Stimulated activated memory B cell treated with anti-CD40 and anti-IgM and Interleukin-4, amounts not matched to agents 10 μg/mL and 1 μg/mL and 100 μg/mL, for 72 hours (primary cell): Measurements from ENCODE around the gene ISX.

ENCODE experiments used
- ATAC-seq: fragments of 150-1000 bp; cut with Tn5 transposase; 2 replicates; pipeline ENCODE4 v1.10.0; 2021
- H3K27ac Mint-ChIP-seq: one replicate; pipeline ENCODE4 v1.8.0; 2022; ENCODE audit warnings: mild to moderate bottlenecking, mixed read lengths
- H3K27me3 Mint-ChIP-seq: one replicate; pipeline ENCODE4 v1.8.0; 2022; ENCODE audit warnings: mixed read lengths
- H3K36me3 Mint-ChIP-seq: one replicate; pipeline ENCODE4 v1.8.0; 2022; ENCODE audit warnings: mixed read lengths
- H3K4me1 Mint-ChIP-seq: one replicate; pipeline ENCODE4 v1.8.0; 2022; ENCODE audit warnings: mixed read lengths
- H3K4me3 Mint-ChIP-seq: one replicate; pipeline ENCODE4 v1.8.0; 2022; ENCODE audit warnings: mild to moderate bottlenecking, moderate library complexity, mixed read lengths
- H3K9me3 Mint-ChIP-seq: one replicate; pipeline ENCODE4 v1.8.0; 2022; ENCODE audit warnings: mixed read lengths

ISX gene

DNA sequence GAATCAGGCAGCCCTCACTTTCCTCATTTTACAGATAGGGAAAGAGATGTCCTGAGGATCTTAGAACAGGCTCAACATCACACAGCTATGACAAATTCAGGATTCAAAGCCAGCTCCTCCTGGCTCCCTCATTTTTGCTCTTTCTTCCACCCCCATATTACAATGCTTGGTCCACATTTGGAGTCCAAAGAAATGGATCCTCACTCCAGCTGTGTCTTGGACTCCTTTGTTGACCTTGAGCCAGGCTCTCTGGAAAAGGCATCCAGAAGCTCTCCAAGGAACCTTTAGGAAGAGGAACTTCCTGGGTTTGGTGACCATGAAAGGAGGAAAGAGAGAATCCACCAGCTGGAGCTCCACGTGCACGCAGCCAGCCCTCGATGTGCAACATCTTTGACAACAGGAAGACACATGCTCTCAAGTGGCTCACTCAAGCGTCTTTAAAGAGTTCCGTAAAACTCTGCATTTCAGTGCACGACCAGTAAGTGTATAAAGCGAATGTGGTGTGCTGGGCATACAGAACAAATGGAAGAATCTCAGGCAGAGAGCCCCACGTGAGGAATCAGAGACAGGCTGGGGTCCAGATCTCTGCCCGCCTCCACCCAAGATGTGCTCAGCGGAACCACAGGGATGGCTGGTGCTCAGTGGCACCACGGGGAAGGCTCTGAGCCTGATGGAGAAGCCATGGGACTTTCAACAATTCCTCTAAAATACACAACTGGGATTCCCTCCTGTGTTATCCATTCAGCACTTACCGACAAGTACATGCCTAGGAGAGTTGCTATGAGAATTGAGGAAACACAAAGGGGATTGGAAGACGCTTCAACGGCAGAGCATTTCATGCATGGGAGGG is 48.4 kb downstream of the ISX start:
- no peak overlapping the region for H3K27ac Mint-ChIP-seq
- no peak for ATAC-seq
- no peaks in the 10 kb centered on the region for H3K9me3 Mint-ChIP-seq
- no peaks in the 10 kb centered on the region for H3K4me1 Mint-ChIP-seq
- no peaks in the 10 kb centered on the region for H3K36me3 Mint-ChIP-seq
- peaks cover 34% of the 10 kb centered on the region for H3K27me3 Mint-ChIP-seq
- no peak overlapping the region for H3K4me3 Mint-ChIP-seq

DNA sequence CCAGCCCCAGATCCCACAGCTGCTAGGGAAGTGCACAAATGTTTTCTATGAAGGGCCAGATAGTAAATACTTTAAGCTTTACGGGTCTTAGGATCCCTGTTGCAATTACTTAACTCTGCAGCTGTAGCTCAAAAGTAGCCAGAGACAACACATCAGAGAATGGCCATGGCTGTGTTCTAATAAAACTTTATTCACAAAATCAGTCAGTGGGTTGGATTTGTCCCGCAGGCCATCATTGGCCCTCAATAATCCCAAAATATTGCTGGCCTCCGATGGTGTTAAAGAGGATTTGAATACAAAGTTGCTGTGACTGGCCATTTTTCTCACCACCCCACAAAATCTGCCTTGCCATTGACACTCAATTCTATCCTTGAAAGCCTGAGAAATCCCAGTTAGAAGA is 49.6 kb downstream of the ISX start:
- ATAC-seq: no peak
- no peaks in the 10 kb centered on the region for H3K9me3 Mint-ChIP-seq
- no peak overlapping the region for H3K4me3 Mint-ChIP-seq
- H3K36me3 Mint-ChIP-seq: no peaks in the 10 kb centered on the region
- peaks cover 5% of the 10 kb centered on the region for H3K4me1 Mint-ChIP-seq
- H3K27me3 Mint-ChIP-seq: peaks cover 26% of the 10 kb centered on the region
- H3K27ac Mint-ChIP-seq: no peak overlapping the region

DNA sequence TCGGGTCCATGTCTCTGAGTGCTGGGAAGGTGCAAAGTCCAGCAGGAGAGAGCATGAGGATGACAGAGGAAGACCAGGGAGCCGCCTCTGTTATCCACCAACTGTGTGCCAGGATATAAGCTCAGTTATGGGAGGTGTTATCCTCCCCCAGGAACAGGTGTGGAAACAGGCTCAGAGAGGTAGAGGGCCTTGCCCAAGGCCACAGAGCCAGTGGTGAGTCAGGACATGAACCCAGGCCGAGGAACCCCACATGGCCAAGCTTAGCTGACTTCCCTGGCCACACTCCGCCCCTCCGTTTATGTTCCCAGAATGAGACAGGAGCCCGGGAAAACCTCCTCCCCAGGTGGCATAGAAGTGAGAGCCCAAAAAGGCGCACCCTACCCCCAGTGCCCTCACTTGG is 50.3 kb downstream of the ISX start:
- Mint-ChIP-seq H3K27me3 (peaks cover 19% of the 10 kb centered on the region), H3K36me3 (no peaks in the 10 kb centered on the region), H3K4me1 (peaks cover 9% of the 10 kb centered on the region), H3K27ac (no peak overlapping the region), H3K9me3 (no peaks in the 10 kb centered on the region), H3K4me3 (no peak overlapping the region)
- ATAC-seq: no peak

DNA sequence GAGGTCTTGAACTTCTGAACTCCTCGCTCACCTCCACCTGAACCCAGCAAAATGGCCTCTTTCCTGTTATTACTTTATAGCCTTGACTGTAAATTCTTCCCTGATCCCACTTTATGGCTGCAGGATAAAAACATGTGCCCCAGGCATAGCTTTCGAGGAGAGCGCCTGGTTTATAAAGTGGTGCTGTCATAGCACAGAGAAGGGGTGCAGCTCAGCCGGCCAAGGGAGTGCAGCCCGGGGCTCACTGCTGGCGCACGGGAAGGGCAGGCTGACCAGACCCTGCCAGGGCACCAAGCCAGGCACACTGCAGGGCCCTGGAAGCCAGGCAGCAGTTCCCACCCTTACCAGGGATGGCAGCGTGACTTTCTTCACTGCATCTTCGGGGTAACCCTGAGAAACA is 50.9 kb downstream of the ISX start:
- peaks cover 9% of the 10 kb centered on the region for H3K4me1 Mint-ChIP-seq
- no peak for ATAC-seq
- H3K27ac Mint-ChIP-seq: no peak overlapping the region
- no peak overlapping the region for H3K4me3 Mint-ChIP-seq
- peaks cover 18% of the 10 kb centered on the region for H3K27me3 Mint-ChIP-seq
- no peaks in the 10 kb centered on the region for H3K9me3 Mint-ChIP-seq
- no peaks in the 10 kb centered on the region for H3K36me3 Mint-ChIP-seq

DNA sequence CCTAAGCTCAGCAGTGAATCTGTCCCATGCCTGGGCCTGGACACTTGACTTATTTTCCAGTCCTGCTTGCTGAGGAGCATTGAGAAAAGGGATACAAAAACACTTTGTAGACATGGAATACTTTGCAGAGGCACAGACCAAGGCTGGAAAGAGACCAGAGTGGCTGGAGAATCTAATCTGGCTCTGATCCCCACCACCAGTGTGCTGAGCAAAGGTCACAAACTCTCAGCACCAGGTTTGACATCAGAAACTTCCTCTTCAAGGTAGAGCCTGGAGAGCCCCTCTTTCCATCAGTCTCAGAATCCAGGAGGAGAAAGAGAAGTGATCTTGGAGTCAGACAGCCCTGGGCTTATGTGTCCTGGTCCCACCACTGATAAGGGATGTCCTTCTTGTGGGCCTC is 53.5 kb downstream of the ISX start:
- Mint-ChIP-seq H3K4me3 (no peak overlapping the region), H3K36me3 (no peaks in the 10 kb centered on the region), H3K9me3 (no peaks in the 10 kb centered on the region), H3K4me1 (peaks cover 9% of the 10 kb centered on the region), H3K27me3 (peaks cover 10% of the 10 kb centered on the region), H3K27ac (no peak overlapping the region)
- no peak for ATAC-seq

DNA sequence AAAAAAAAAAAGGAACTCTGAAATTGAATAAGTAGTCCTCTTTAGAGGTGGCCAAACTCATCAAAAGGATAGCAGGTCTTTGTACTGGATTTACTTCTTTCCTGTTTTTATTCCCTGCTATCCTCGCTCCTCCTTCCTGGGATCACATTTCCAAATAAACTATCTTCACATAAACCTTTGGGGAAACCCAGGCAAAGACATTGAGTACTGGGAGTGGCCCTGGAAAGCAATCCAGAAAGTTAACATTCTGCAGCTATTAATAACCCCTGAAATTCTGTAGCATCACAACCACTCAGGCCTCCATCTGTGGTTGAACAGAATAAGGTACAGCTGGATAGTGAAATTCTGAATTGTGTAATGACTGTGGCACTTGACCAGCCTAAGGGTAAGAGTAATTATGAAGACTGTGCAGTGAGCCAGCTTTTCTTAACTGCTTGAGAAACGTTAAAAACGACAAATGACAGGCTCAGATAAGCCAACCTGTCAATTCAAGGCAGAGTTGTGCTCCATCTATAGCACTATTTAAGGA is 58.8 kb downstream of the ISX start:
- ATAC-seq: no peak
- Mint-ChIP-seq H3K4me1 (peaks cover 26% of the 10 kb centered on the region), H3K4me3 (no peak overlapping the region), H3K27ac (no peak overlapping the region), H3K27me3 (peaks cover 43% of the 10 kb centered on the region), H3K9me3 (no peaks in the 10 kb centered on the region), H3K36me3 (no peaks in the 10 kb centered on the region)

DNA sequence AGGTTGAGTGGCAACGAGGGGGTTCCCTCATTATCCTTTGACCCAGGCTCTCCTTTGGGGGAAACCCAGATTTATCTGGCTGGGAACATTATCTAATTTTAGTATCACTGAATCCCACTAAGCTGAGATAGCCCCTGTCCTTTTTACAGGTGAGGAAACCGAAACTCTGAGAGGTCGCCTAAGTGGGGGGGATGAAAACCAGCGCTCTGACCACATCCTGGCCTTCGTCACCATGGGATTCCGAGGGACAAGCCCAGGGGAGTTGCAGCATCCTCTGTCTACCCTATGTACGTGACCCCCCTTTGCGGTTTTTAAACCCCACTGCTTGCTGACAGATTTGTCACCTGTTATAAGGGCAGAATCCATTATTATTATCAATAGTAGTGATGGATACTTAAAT is 61.0 kb downstream of the ISX start:
- no peak overlapping the region for H3K4me3 Mint-ChIP-seq
- H3K27me3 Mint-ChIP-seq: peaks cover 57% of the 10 kb centered on the region
- H3K27ac Mint-ChIP-seq: no peak overlapping the region
- peak; percentile 84 for ATAC-seq
- H3K4me1 Mint-ChIP-seq: peaks cover 18% of the 10 kb centered on the region
- no peaks in the 10 kb centered on the region for H3K9me3 Mint-ChIP-seq
- no peaks in the 10 kb centered on the region for H3K36me3 Mint-ChIP-seq

DNA sequence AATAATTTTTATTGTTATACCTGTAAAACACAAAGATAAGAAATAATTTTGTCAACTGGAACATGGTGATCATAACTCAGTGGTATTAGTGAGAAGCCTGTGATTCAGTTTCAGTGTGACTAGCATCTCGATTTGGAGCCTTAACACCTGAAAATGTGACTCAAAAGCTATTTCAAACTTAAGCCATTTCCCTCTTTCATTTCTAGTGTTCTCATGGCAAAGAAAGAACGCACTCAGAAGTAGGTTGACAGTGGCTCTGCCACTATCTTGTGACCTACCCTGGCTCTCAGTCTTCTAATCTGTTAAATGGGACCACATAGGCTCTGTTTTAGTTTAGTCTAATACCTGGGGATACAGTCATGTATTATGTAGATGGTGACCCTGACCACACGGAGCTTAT is 62.7 kb downstream of the ISX start:
- peaks cover 56% of the 10 kb centered on the region for H3K27me3 Mint-ChIP-seq
- no peaks in the 10 kb centered on the region for H3K9me3 Mint-ChIP-seq
- H3K36me3 Mint-ChIP-seq: no peaks in the 10 kb centered on the region
- H3K4me1 Mint-ChIP-seq: peaks cover 18% of the 10 kb centered on the region
- peak; percentile 31 for ATAC-seq
- no peak overlapping the region for H3K4me3 Mint-ChIP-seq
- peak overlapping the region; percentile 72 for H3K27ac Mint-ChIP-seq

DNA sequence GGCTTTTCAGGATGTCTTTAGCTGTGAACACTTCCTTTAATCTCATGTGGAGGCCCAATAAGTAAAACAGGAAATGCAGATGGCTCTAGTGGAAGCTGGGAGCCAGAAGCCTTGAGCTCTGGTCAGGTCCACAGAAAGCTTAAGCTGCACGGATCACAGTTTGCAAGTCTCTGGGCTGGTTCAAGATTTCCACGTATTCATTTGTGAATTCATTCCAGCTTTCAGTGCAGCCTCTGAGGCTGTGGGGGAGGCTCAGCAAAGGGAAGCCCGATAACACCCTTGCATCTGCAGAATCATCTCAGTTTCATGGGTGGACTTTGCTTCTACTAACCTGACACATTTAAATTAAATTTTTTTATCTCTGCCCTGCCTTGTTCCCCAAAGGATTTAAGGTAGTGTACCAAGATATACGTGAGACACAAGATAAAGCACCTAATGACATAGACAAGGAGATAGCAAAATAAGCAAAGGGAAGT is 65.6 kb downstream of the ISX start:
- Mint-ChIP-seq H3K27ac (no peak overlapping the region), H3K36me3 (no peaks in the 10 kb centered on the region), H3K9me3 (no peaks in the 10 kb centered on the region), H3K4me1 (peaks cover 18% of the 10 kb centered on the region), H3K27me3 (peaks cover 64% of the 10 kb centered on the region), H3K4me3 (no peak overlapping the region)
- ATAC-seq: no peak

DNA sequence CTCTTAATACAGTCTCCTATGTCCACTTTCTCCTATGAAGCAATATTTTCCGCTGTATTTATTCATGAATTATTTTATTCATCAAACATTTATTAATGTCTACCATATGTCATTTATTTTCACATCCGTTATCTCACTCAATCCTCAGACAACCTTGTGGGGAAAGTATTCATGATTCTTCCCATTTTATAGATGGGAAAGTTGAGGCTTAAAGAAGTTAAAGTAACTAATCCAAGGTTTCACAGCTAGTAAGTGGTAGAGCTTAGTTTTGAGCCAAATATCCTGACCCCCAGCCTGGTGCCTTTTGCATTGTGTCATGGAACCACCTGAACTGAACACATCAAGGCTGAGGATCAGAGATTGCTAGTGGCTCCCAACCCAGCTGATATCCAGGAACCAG is 66.6 kb downstream of the ISX start:
- Mint-ChIP-seq H3K4me1 (peaks cover 15% of the 10 kb centered on the region), H3K36me3 (no peaks in the 10 kb centered on the region), H3K9me3 (no peaks in the 10 kb centered on the region), H3K27ac (no peak overlapping the region), H3K27me3 (peaks cover 66% of the 10 kb centered on the region), H3K4me3 (no peak overlapping the region)
- ATAC-seq: no peak

DNA sequence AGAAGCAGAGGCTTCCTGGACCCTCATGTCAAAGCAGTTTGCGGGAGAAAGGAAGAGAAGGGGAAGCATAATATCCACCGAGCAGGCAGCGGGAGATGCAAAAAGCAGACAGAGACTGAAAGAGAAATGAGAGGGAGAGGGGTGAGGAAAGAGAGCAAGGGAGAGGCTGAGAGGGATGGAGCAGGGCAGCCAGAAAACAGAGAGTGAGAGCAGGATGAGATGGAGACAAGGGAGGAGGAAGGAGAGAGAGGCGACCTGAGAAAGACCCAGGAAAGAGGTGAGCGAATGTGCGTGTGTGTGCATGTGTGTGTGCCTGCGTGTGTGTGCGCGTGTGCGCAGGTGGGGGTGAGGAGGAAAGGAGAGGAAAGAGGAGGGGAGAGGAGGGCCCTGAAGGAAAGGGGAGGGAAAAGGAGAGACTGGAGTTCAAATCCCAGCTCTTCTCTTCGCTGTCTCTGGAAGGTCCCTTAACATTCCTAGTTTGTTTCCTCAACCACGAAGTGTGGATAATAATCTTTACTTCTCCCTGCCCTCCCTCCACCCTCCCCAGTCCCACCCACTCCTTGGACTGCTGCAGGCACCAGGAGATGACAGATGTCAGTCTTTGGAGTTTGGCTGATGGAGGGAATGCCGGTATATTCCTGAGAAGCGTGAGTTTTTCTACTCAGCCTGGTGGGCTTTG is 67.9 kb downstream of the ISX start:
- Mint-ChIP-seq H3K4me1 (peaks cover 3% of the 10 kb centered on the region), H3K4me3 (no peak overlapping the region), H3K36me3 (no peaks in the 10 kb centered on the region), H3K9me3 (no peaks in the 10 kb centered on the region), H3K27ac (no peak overlapping the region), H3K27me3 (peaks cover 62% of the 10 kb centered on the region)
- no peak for ATAC-seq

DNA sequence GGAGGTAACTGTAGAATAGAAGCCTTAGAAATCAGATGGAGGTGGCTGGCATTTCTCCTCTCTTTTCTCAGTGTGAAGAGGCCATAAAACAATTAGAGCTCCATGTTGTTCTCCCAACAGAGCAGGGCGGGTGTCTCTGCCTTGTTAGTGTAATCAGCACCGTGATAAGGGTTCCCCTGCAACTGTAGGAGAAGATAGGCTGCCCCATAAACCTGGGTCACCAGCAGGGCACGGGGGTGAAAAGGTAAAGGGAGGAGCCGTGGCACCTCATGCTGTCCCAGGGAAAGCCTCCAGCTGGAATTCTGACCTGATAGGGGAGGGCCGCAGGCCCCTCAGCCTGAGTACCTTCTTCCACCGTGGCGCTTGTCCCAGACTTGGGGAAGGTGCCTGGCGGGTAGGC is 68.7 kb downstream of the ISX start:
- H3K27ac Mint-ChIP-seq: no peak overlapping the region
- no peaks in the 10 kb centered on the region for H3K36me3 Mint-ChIP-seq
- H3K4me1 Mint-ChIP-seq: no peaks in the 10 kb centered on the region
- no peak for ATAC-seq
- H3K27me3 Mint-ChIP-seq: peaks cover 54% of the 10 kb centered on the region
- no peak overlapping the region for H3K4me3 Mint-ChIP-seq
- no peaks in the 10 kb centered on the region for H3K9me3 Mint-ChIP-seq

DNA sequence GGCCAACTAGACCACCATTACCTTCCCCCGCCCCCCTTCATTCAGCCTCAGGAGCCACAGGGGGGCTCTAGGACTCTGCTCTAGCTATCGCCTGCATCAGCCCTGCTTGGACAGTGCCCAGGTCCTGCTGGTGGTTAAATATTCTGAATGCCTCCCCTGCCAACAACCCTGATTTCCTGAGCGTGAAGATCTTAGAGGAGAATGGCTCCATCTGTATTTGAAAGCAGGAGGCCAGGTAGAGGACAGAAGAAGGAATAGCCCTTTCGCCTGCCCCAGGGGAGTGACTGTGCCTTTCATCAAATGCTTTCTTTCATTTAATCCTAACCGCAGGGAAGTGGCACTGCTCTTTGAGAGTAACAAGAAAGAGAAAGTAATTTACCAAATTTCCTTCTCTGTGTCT is 69.2 kb downstream of the ISX start:
- Mint-ChIP-seq H3K9me3 (no peaks in the 10 kb centered on the region), H3K27me3 (peaks cover 48% of the 10 kb centered on the region), H3K27ac (no peak overlapping the region), H3K4me1 (no peaks in the 10 kb centered on the region), H3K4me3 (no peak overlapping the region), H3K36me3 (no peaks in the 10 kb centered on the region)
- ATAC-seq: no peak
